Glomerular visceral epithelial cell (primary cell): ENCODE results near the gene ENTPD8.
"Not testable (repeated sequence)": the region's sequence is repeated elsewhere in the genome, so short reads cannot be mapped to it uniquely, and the experiment has no call there.

Experiments used
- DNase-seq: peaks from one replicate; pipeline ENCODE4 v3.0.0-alpha.2; 2016; ENCODE audit errors: extremely low spot score

The ENTPD8 gene

GRCh38 chr9:137475666-137476065 is 34.5 kb upstream of the ENTPD8 start:
- no peak for DNase-seq

- no peak for DNase-seq
Observed at GRCh38 chr9:137474271-137474670, 33.1 kb upstream of the ENTPD8 start.

GRCh38 chr9:137470785-137471184 is 29.6 kb upstream of the ENTPD8 start:
- DNase-seq, result no peak

- DNase-seq, result no peak
Observed at GRCh38 chr9:137467896-137468295, 26.7 kb upstream of the ENTPD8 start.

- DNase-seq, result no peak
Observed at GRCh38 chr9:137467161-137467581, 26.0 kb upstream of the ENTPD8 start.

GRCh38 chr9:137466389-137467085 is 25.4 kb upstream of the ENTPD8 start:
- not testable (repeated sequence) for DNase-seq

- DNase-seq, result no peak
Observed at GRCh38 chr9:137465720-137466388, 24.7 kb upstream of the ENTPD8 start.

- no peak for DNase-seq
Observed at GRCh38 chr9:137465000-137465719, 24.0 kb upstream of the ENTPD8 start.

GRCh38 chr9:137464291-137464999 is 23.3 kb upstream of the ENTPD8 start:
- DNase-seq, result no peak

GRCh38 chr9:137463931-137464290 is 22.8 kb upstream of the ENTPD8 start:
- no peak for DNase-seq

- no peak for DNase-seq
Observed at GRCh38 chr9:137462986-137463930, 22.1 kb upstream of the ENTPD8 start.

GRCh38 chr9:137462396-137462985 is 21.3 kb upstream of the ENTPD8 start:
- DNase-seq, result no peak

GRCh38 chr9:137461663-137462395 is 20.7 kb upstream of the ENTPD8 start:
- no peak for DNase-seq

- no peak for DNase-seq
Observed at GRCh38 chr9:137461316-137461662, 20.1 kb upstream of the ENTPD8 start.

GRCh38 chr9:137460363-137461315 is 19.5 kb upstream of the ENTPD8 start:
- no peak for DNase-seq

GRCh38 chr9:137459601-137460362 is 18.6 kb upstream of the ENTPD8 start:
- no peak for DNase-seq

GRCh38 chr9:137459152-137459600 is 18.0 kb upstream of the ENTPD8 start, which contains the start of gene NSMF:
Gene NSMF (minus strand): TSS chr9:137459334. CDS start chr9:137459102, 232 bp downstream.
- peak; percentile 92 for DNase-seq
